Dendritic cell treated with granulocyte-macrophage colony-stimulating factor and Interleukin-4, amounts not matched to agents 40 ng/mL and 50 ng/mL, for 4 days (primary cell): ENCODE results near the gene PRL.

Experiments
- H3K27ac Mint-ChIP-seq: one replicate; pipeline ENCODE4 v1.8.0; 2022; ENCODE audit warnings: mild to moderate bottlenecking, mixed read lengths
- H3K27me3 Mint-ChIP-seq: one replicate; pipeline ENCODE4 v1.8.0; 2022; ENCODE audit warnings: mild to moderate bottlenecking, mixed read lengths
- H3K36me3 Mint-ChIP-seq: one replicate; pipeline ENCODE4 v1.8.0; 2022; ENCODE audit warnings: low read depth, mixed read lengths
- H3K4me1 Mint-ChIP-seq: one replicate; pipeline ENCODE4 v1.8.0; 2022; ENCODE audit warnings: low read depth, mixed read lengths
- H3K4me3 Mint-ChIP-seq: one replicate; pipeline ENCODE4 v1.8.0; 2022; ENCODE audit warnings: mild to moderate bottlenecking, moderate library complexity, mixed read lengths
- H3K9me3 Mint-ChIP-seq: one replicate; pipeline ENCODE4 v1.8.0; 2022; ENCODE audit warnings: mixed read lengths
- intact Hi-C: fragments of 100-400 bp; cut with micrococcal nuclease; formaldehyde crosslinking; loops from one replicate; pipeline ENCODE4 v1.15.0; 2022

Gene PRL

DNA sequence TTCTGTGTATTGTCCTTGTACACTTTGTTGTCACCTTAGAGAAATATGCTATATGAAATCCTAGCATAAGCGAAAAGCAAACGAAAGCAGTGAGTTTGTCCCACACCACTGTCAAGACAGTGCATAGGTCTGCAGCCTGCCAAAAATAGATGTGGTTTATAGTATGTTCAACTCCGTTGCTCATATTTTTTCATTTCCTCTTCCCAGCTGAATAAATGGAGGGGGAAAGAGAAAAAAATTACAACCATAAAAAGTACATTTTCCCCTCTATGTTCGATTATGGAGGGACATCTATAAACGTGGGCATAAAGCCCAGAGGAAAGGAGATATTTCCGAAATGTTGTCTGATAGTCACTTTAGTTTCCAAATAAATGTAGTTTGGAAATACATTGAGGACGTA lies 25.8 kb downstream of the PRL start:
- Mint-ChIP-seq H3K4me3 (no peak overlapping the region), H3K27ac (no peak overlapping the region), H3K4me1 (peaks cover 8% of the 10 kb centered on the region), H3K27me3 (no peaks in the 10 kb centered on the region), H3K36me3 (no peaks in the 10 kb centered on the region), H3K9me3 (peaks cover 10% of the 10 kb centered on the region)
- intact Hi-C loops: no loop called here

DNA sequence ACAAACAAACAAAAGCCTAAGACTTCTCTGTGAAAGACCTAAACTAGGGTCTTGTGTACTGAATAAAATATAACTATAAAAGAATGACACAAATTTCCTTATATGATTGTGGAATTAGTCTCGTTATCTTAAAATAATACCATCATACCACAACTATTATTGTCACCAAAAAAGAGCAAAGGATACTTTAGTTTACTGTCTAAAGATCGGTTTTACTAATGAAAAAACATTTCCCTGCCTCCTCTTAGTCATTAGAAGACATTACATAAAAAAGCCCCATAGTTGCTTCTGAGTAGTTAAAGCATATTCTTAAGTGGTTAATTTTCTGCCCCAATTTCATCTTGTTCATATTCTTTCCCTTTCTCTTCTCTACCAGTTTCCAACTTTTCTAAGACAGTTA lies 33.1 kb downstream of the PRL start:
- intact Hi-C loops: no loop called here
- H3K4me3 Mint-ChIP-seq: no peak overlapping the region

DNA sequence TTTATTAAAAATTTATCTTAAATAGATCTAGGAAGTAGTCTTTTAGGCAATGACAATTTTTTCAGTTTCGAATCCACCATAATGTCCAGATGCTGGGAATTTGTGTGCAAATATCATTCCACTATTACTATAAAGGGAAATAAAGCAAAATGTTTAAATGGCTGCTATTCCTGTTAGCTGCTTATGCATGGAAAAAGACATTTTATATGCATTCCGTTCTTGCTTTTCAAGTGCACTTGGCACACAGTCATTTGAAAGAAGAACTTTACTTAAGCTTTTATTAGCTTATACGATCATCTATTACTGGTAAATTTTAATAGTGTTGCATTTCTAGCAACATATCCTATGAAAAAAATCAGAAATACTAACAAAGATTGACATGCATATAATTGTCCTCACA lies 42.0 kb downstream of the PRL start:
- no peak overlapping the region for H3K27ac Mint-ChIP-seq
- H3K9me3 Mint-ChIP-seq: peaks cover 9% of the 10 kb centered on the region
- H3K27me3 Mint-ChIP-seq: no peaks in the 10 kb centered on the region
- H3K4me1 Mint-ChIP-seq: no peaks in the 10 kb centered on the region
- no peak overlapping the region for H3K4me3 Mint-ChIP-seq
- no peaks in the 10 kb centered on the region for H3K36me3 Mint-ChIP-seq
- intact Hi-C loops: no loop called here

More for the DNA sequence above, 33.1 kb downstream of the PRL start:
- H3K36me3 Mint-ChIP-seq: no peaks in the 10 kb centered on the region
- H3K27ac Mint-ChIP-seq: no peak overlapping the region
- H3K4me1 Mint-ChIP-seq: no peaks in the 10 kb centered on the region
- no peaks in the 10 kb centered on the region for H3K9me3 Mint-ChIP-seq
- H3K27me3 Mint-ChIP-seq: no peaks in the 10 kb centered on the region

DNA sequence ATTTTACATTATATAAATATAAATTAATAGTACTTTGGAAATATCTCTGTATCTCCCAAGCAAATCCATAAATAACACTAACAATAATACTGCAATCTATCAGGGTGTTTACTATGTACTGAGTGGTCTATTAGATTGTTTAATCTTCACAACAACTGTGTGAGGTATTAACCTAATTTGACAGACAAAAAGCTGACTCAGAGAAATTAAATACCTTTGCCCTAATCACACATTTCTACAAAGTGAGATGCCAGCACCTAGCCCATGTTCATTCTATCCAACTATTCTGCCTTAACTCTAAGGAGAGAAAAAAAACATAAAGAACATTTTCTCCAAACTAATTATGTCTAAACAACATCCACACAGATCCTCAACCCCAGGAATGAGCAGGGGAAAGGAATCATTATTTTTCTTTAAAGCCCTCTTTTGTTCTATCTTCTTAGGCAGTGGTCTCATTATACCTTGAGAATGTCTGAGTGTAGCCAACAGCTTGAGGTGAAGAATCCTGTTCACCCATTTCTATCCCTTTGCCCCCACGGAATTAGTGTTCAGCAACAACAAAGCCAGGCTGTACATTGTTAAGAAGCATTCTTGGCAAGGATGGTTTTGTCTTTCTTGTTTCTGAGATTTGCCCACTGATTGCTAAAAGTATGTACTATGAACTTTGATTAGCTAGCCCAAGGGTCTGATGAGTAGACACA lies 42.7 kb downstream of the PRL start:
- no peaks in the 10 kb centered on the region for H3K27me3 Mint-ChIP-seq
- intact Hi-C loops: no loop called here
- peaks cover 9% of the 10 kb centered on the region for H3K9me3 Mint-ChIP-seq
- no peak overlapping the region for H3K27ac Mint-ChIP-seq
- H3K4me3 Mint-ChIP-seq: no peak overlapping the region
- no peaks in the 10 kb centered on the region for H3K36me3 Mint-ChIP-seq
- no peaks in the 10 kb centered on the region for H3K4me1 Mint-ChIP-seq

DNA sequence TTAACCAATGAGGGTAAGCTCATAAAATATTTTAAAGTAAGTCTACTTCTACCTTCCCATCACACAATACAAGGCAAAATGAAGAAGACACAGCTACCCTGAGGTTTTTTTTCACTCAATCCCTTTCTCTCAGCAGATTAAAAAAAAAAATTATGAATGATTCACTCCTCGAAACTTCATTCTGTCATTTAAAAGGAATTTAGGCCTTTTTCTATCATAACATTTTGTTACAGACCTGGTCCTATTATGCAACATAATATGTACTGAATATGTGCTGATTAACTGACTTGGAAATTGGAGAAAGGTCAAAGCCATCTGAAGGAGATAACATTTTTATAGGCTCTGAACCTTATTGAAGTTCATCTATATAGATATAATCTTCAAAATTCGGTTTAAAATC lies 45.5 kb downstream of the PRL start:
- H3K27ac Mint-ChIP-seq: no peak overlapping the region
- no peaks in the 10 kb centered on the region for H3K9me3 Mint-ChIP-seq
- no peak overlapping the region for H3K4me3 Mint-ChIP-seq
- H3K36me3 Mint-ChIP-seq: no peaks in the 10 kb centered on the region
- intact Hi-C loops: no loop called here
- no peaks in the 10 kb centered on the region for H3K27me3 Mint-ChIP-seq
- peaks cover 6% of the 10 kb centered on the region for H3K4me1 Mint-ChIP-seq

DNA sequence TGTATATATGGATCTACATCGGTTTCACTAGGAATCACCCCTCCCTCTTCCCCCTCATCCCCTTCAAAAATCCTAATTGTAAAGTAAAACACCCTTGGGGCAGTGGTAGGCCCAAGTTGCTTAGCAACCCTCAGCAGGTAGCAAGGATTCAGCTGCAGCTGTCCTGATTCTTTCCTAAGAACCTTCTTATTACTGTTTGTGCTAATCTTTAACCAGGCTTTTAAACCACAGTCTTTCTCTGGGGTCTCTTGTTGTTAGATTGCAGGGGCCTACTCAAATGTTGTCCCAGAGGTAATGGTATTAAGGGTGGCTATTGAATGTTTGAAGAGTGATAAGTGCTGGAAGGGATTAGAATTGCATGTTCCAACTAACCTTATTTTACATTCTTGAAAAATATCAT lies 46.4 kb downstream of the PRL start:
- Mint-ChIP-seq H3K36me3 (no peaks in the 10 kb centered on the region), H3K27ac (no peak overlapping the region), H3K27me3 (no peaks in the 10 kb centered on the region), H3K4me1 (peaks cover 6% of the 10 kb centered on the region), H3K9me3 (no peaks in the 10 kb centered on the region), H3K4me3 (no peak overlapping the region)
- intact Hi-C loops: no loop called here

DNA sequence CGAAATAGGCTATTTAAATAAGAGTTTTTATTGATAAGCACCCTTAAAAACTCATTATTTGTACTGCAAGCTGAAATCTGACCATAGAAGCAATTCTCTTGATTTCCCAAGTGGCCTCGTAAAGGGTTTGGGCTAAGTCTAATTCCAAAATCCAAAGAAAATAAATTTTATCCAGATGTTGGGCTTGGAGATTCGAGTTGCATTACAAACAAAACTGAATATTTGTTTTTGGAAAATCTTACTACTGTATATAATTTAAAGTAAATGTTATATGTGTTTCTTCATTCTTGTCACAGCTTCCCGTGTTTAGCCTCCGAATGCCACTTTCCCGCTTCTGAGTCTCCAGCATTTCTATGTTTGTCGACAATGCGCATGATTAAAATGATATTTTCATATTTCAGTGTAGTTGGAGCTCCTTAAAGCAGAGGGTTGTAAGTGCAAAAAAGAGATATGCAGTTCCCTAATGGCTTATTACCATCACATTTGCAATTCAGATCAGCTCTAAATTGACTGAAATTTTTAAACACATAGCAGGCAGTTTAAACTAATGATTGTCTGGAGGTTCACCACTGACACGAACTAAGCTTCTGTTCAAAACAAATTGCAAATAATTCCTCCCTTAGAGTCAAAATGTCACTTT lies 47.0 kb downstream of the PRL start:
- H3K9me3 Mint-ChIP-seq: no peaks in the 10 kb centered on the region
- H3K36me3 Mint-ChIP-seq: no peaks in the 10 kb centered on the region
- intact Hi-C loops: no loop called here
- H3K4me1 Mint-ChIP-seq: peaks cover 6% of the 10 kb centered on the region
- H3K4me3 Mint-ChIP-seq: no peak overlapping the region
- H3K27ac Mint-ChIP-seq: no peak overlapping the region
- no peaks in the 10 kb centered on the region for H3K27me3 Mint-ChIP-seq

DNA sequence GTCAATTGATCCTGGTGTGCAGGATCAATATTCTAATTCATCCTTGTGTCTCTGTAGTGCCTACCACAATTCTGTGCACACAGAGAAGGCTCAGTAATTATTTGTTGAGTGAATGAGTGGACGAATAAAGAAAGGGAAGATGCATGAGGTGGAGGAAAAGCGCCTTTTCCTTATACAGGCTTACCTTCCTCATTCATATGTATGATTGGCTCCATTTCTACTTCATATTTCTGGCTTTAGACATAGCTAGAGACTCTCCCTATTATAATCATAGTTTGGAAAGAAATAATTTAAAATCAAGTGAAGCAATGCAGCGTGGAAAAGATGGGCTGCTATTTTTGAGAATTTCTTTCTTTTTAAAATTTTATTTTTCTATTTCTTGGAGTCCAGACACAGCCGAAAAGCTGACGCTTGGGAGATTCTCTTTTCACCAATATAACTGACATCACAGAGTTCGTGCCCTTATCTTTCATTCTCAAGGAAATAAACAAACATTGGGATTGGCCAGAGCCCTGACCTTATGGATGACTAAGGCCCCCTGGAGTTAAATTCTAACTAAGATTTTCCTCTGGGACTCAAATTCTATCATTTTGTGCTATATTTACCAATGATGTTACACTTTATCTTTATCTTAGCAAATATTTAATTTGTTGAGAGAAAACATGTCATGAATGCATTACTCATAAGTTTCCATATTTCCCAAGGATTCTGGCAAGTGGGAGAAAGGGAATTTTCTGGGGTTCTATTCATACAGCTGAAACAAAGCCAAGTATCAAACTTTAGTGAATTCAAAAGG lies 48.1 kb downstream of the PRL start:
- Mint-ChIP-seq H3K27me3 (no peaks in the 10 kb centered on the region), H3K4me3 (no peak overlapping the region), H3K9me3 (peaks cover 3% of the 10 kb centered on the region), H3K4me1 (peaks cover 6% of the 10 kb centered on the region), H3K36me3 (no peaks in the 10 kb centered on the region), H3K27ac (no peak overlapping the region)
- intact Hi-C loops: no loop called here

DNA sequence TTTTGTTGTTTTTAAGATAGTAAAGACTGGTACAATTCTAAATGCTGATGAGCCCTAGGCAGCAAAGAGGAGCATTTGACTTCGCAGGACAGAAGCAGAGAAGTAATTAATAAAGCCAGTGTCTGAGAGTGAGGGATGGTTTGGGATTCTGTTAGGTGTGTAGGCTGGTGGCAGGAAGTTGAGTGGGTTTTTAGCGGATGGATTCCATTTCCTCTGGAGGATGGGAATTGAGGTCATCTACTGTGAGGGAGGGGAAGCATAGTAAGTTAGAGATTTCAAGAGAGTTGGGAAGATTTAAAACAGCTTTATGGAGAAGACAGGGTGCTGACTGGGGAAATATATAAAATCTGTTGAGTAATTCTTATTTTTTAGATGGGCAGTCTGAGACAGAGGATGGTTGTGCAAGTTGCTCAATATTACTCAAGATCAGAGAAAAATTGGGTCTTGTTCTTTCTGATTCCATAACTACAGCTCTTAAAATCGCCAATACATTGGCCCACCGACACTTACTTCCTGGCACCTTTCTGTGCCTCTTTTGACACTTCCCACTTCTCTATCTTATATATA lies 48.8 kb downstream of the PRL start:
- intact Hi-C loops: no loop called here
- no peaks in the 10 kb centered on the region for H3K27me3 Mint-ChIP-seq
- H3K36me3 Mint-ChIP-seq: no peaks in the 10 kb centered on the region
- H3K4me1 Mint-ChIP-seq: peaks cover 6% of the 10 kb centered on the region
- peaks cover 10% of the 10 kb centered on the region for H3K9me3 Mint-ChIP-seq
- H3K4me3 Mint-ChIP-seq: no peak overlapping the region
- H3K27ac Mint-ChIP-seq: no peak overlapping the region

DNA sequence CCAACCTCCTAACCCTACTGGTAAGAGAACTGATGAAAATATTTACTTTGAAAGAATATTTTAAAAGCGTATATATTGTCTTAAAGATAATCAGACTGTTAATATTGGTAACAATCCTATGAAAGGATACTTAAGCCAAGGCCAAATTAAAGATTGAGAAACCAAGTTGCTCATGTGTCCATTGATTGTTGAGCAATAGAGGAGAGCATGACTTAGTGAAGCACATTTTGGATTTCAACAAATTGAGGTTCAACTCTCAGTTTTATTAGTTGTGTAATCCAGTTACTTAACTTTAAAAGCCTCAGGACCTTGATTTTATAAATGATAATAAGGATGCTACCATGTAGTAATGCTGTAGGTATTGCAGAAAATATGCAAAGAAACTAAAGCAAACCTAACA lies 56.8 kb downstream of the PRL start:
- Mint-ChIP-seq H3K4me1 (no peaks in the 10 kb centered on the region), H3K27ac (no peak overlapping the region)

DNA sequence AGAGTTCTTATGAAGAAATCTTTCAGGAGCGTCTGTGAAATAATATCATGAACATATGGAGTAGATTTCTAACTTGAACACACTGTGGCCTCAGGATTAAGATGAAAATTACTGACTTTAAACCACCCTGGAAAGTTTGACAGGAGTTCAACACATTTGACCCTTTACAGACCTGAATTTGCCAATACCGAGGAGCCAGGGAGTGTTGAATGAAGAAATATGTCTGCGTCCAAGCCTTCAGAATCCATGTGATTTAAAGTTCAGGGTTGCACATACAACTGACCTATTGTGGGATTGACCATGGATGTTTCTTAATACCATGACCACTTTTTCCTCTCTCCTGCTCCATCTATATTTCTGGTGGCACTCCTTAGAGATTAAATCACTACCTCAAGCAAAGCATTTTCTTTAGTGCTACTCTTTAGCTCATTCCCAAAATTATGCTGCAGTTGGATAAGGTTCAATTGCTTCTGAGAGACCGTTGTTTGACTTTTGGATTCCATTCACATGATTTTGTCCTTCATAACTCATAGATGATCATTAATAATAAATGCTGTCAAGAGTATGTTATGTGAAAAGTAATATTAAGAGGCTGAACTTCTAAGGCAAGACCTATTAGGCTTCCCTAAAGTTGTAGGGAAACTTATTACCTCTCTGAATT lies 57.4 kb downstream of the PRL start:
- Mint-ChIP-seq H3K36me3 (no peaks in the 10 kb centered on the region), H3K4me1 (no peaks in the 10 kb centered on the region), H3K4me3 (no peak overlapping the region), H3K9me3 (peaks cover 30% of the 10 kb centered on the region), H3K27me3 (no peaks in the 10 kb centered on the region), H3K27ac (no peak overlapping the region)
- intact Hi-C loops: no loop called here

More for the DNA sequence above, 56.8 kb downstream of the PRL start:
- intact Hi-C loops: no loop called here
- peaks cover 30% of the 10 kb centered on the region for H3K9me3 Mint-ChIP-seq
- H3K36me3 Mint-ChIP-seq: no peaks in the 10 kb centered on the region
- no peaks in the 10 kb centered on the region for H3K27me3 Mint-ChIP-seq
- no peak overlapping the region for H3K4me3 Mint-ChIP-seq

DNA sequence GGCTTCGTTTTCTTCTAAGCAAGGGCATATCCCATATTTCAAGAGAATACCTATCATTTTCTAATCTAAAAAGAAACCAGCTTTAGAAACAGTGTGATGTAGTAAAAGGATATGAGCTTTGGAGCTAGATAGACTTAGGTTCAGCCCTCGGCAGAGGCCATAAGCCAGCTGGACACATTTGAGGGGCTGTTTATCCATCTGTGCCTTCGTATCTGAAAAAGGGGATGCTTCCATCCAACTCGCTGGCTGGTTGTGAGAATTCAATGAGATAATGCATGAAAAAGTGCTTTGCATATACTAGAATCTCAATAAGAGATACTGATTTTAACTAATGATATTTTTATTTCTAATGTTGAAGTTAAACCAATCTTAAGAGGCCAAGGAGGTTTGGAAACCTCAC lies 58.0 kb downstream of the PRL start:
- intact Hi-C loops: no loop called here
- H3K27me3 Mint-ChIP-seq: no peaks in the 10 kb centered on the region
- H3K4me3 Mint-ChIP-seq: no peak overlapping the region
- no peak overlapping the region for H3K27ac Mint-ChIP-seq
- H3K9me3 Mint-ChIP-seq: peaks cover 28% of the 10 kb centered on the region
- H3K4me1 Mint-ChIP-seq: no peaks in the 10 kb centered on the region
- H3K36me3 Mint-ChIP-seq: no peaks in the 10 kb centered on the region

DNA sequence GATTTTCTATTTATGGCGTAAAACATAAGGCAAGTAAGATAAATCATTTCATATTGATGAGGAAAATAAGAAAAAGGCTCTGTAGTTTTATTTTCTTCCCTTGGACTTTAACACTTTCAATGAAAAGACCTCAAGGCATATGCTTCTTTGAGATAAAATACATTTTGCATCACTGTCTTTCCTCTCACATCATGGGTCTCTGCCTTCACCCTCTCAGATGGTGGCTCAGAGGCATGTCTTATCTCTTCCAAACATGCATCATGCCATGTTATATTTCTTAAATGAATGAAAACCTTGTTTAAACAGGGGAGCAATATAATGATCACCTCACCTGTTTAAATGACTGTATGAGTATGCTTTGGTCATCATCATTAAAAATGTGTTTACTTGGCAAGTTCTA lies 59.3 kb downstream of the PRL start:
- no peak overlapping the region for H3K27ac Mint-ChIP-seq

More for the DNA sequence above, 59.3 kb downstream of the PRL start:
- H3K4me1 Mint-ChIP-seq: no peaks in the 10 kb centered on the region
- no peaks in the 10 kb centered on the region for H3K36me3 Mint-ChIP-seq
- intact Hi-C loops: no loop called here
- H3K4me3 Mint-ChIP-seq: no peak overlapping the region
- no peaks in the 10 kb centered on the region for H3K27me3 Mint-ChIP-seq
- H3K9me3 Mint-ChIP-seq: peaks cover 15% of the 10 kb centered on the region
